Liver (tissue), 9 donors: ENCODE measurements around the gene GDPD5. TPM values are rescaled to one million over a fixed set of nuclear protein-coding genes. Genes with fewer than 3 reads are reported as not detected.

Experiments used
- DNase-seq: peaks from one replicate; pipeline ENCODE4 v3.0.0-alpha.2; 2017; ENCODE audit warnings: low spot score
- H3K27ac ChIP-seq, 2 donors: one replicate each; pipeline ENCODE4 v1.7.0; 2013; ENCODE audit warnings: inconsistent platforms in 2 of 2, low read length in 2 of 2, control low read depth in 1 of 2, low read depth in 1 of 2, mild to moderate bottlenecking in 1 of 2
- H3K27me3 ChIP-seq, 4 donors: one replicate each; pipeline versions ENCODE4 v1.6.1 to v1.7.0; 2013; ENCODE audit warnings: low read length in 3 of 4, inconsistent platforms in 1 of 4, mild to moderate bottlenecking in 1 of 4, moderate library complexity in 1 of 4; ENCODE audit not compliant: control insufficient read depth in 4 of 4, insufficient read depth in 4 of 4
- H3K36me3 ChIP-seq, 4 donors: one replicate each; pipeline versions ENCODE4 v1.6.1 to v1.7.0; 2013; ENCODE audit warnings: low read length in 3 of 4, mild to moderate bottlenecking in 3 of 4, low read depth in 1 of 4, moderate library complexity in 1 of 4; ENCODE audit not compliant: control insufficient read depth in 4 of 4, insufficient read depth in 3 of 4
- H3K4me1 ChIP-seq, 4 donors: one replicate each; pipeline versions ENCODE4 v1.6.1 to v1.7.0; 2013; ENCODE audit warnings: low read length in 3 of 4, mild to moderate bottlenecking in 3 of 4, moderate library complexity in 1 of 4; ENCODE audit not compliant: control insufficient read depth in 4 of 4, insufficient read depth in 4 of 4
- H3K4me3 ChIP-seq, 3 donors: one replicate each; pipeline versions ENCODE4 v1.6.1 to v1.7.0; 2013; ENCODE audit warnings: low read length in 3 of 3, control low read depth in 1 of 3, low read depth in 1 of 3, mild to moderate bottlenecking in 1 of 3
- H3K9ac ChIP-seq, 2 donors: one replicate each; pipeline ENCODE4 v1.7.0; 2013; ENCODE audit warnings: low read length in 2 of 2, mild to moderate bottlenecking in 2 of 2, moderate library complexity in 2 of 2, control low read depth in 1 of 2, low read depth in 1 of 2
- H3K9me3 ChIP-seq, 4 donors: one replicate each; pipeline versions ENCODE4 v1.6.1 to v1.7.0; 2013; ENCODE audit warnings: low read length in 3 of 4; ENCODE audit not compliant: control insufficient read depth in 4 of 4
- ATF3 ChIP-seq: IDR thresholded peaks from 2 replicates; pipeline ENCODE4 v1.6.1; 2016; ENCODE audit warnings: antibody characterized with exemption
- CTCF ChIP-seq: fragments of 150-350 bp; IDR thresholded peaks from 2 replicates; pipeline ENCODE4 v1.5.1; 2017; ENCODE audit warnings: improper control_type of control experiment, low read depth, low read length; ENCODE audit not compliant: missing input control
- EGR1 ChIP-seq, 2 donors: IDR thresholded peaks; 2 replicates each; pipeline ENCODE4 v1.6.1; 2016 to 2018; ENCODE audit warnings: antibody characterized with exemption in 2 of 2, low read depth in 2 of 2
- FOXA1 ChIP-seq: IDR thresholded peaks from 2 replicates; pipeline ENCODE4 v1.6.1; 2016; ENCODE audit warnings: antibody characterized with exemption
- FOXA2 ChIP-seq: IDR thresholded peaks from 2 replicates; pipeline ENCODE4 v1.6.1; 2016; ENCODE audit warnings: antibody characterized with exemption
- GABPA ChIP-seq, 2 donors: IDR thresholded peaks in 1 of 2; conservative IDR thresholded peaks in 1 of 2; 2 replicates each; pipeline ENCODE4 v1.6.1; 2016; ENCODE audit warnings: antibody characterized with exemption in 2 of 2, mild to moderate bottlenecking in 1 of 2, moderate library complexity in 1 of 2
- HNF4A ChIP-seq, 2 donors: conservative IDR thresholded peaks; 2 replicates each; pipeline ENCODE4 v1.6.1; 2016; ENCODE audit warnings: antibody characterized with exemption in 2 of 2, mild to moderate bottlenecking in 2 of 2
- HNF4G ChIP-seq: IDR thresholded peaks from 2 replicates; pipeline ENCODE4 v1.6.1; 2016; ENCODE audit warnings: antibody characterized with exemption
- JUND ChIP-seq, 2 donors: IDR thresholded peaks; 2 replicates each; pipeline ENCODE4 v1.6.1; 2016; ENCODE audit warnings: antibody characterized with exemption in 2 of 2
- MAX ChIP-seq: IDR thresholded peaks from 2 replicates; pipeline ENCODE4 v1.6.1; 2016; ENCODE audit warnings: antibody characterized with exemption
- NR2F2 ChIP-seq: IDR thresholded peaks from 2 replicates; pipeline ENCODE4 v1.6.1; 2016; ENCODE audit warnings: antibody characterized with exemption
- RAD21 ChIP-seq, 2 donors: IDR thresholded peaks; 2 replicates each; pipeline ENCODE4 v1.6.1; 2016; ENCODE audit warnings: antibody characterized with exemption in 2 of 2, mild to moderate bottlenecking in 2 of 2
- REST ChIP-seq: IDR thresholded peaks from 2 replicates; pipeline ENCODE4 v1.6.1; 2016; ENCODE audit warnings: antibody characterized with exemption, mild to moderate bottlenecking
- RXRA ChIP-seq, 2 donors: IDR thresholded peaks; 2 replicates each; pipeline ENCODE4 v1.6.1; 2017 to 2018; ENCODE audit warnings: antibody characterized with exemption in 2 of 2, mild to moderate bottlenecking in 1 of 2
- SP1 ChIP-seq: IDR thresholded peaks from 2 replicates; pipeline ENCODE4 v1.6.1; 2018; ENCODE audit warnings: antibody characterized with exemption, mild to moderate bottlenecking
- TAF1 ChIP-seq: conservative IDR thresholded peaks from 2 replicates; pipeline ENCODE4 v1.6.1; 2016; ENCODE audit warnings: antibody characterized with exemption, mild to moderate bottlenecking
- YY1 ChIP-seq: IDR thresholded peaks from 2 replicates; pipeline ENCODE4 v1.6.1; 2016; ENCODE audit warnings: antibody characterized with exemption, mild to moderate bottlenecking
- ZBTB33 ChIP-seq: IDR thresholded peaks from 2 replicates; pipeline ENCODE4 v1.6.1; 2016; ENCODE audit warnings: antibody characterized with exemption
- WGBS: extraction: QIAGEN DNeasy Blood & Tissue Kit; methylation state at CpG from one replicate; pipeline ENCODE4 v1.1.7; 2013; 5-methylcytosine and 5-hydroxymethylcytosine counted together
- polyA plus RNA-seq, 2 donors: library from polyadenylated mRNA; stranded (reverse) in 1 of 2; unstranded in 1 of 2; fragments of 200-250 nt in 1 of 2; fragments of >200 nt in 1 of 2; fragmentation: Nextera tagmentation in 1 of 2; extraction: Ambion mirVana in 1 of 2; gene quantifications; one replicate each; pipeline versions ENCODE4 v1.2.1 to v1.2.3, GENCODE V29; 2013 to 2015
- total RNA-seq, 2 donors: library from RNA; depleted of rRNA; stranded (reverse); fragments of >200 nt; gene quantifications; one replicate each; pipeline ENCODE4 v1.2.3, GENCODE V29; 2014
- donor health status: healthy.
- donor health status: healthy.
- donor health status: healthy.
- donor health status: healthy.
- donor health status: healthy.

The GDPD5 gene
- total and polyA plus RNA-seq, 4 donors, result 3.0 to 22.8 (median 4.2) TPM

GRCh38 chr11:75481922-75482606 is 43.7 kb downstream of the GDPD5 start:
- no peak overlapping the region for H3K9ac ChIP-seq
- no peak for DNase-seq
- no peaks in the 10 kb centered on the region for H3K36me3 ChIP-seq

GRCh38 chr11:75481223-75481921 is 44.4 kb downstream of the GDPD5 start:
- Histone ChIP-seq H3K9ac (no peak overlapping the region), H3K27ac (no peak overlapping the region)
- 95% methylated on average over 9 of the region's 9 CpGs for WGBS

More at GRCh38 chr11:75481922-75482606, 43.7 kb downstream of the GDPD5 start:
- 94% methylated on average over 12 of the region's 12 CpGs for WGBS
- Histone ChIP-seq H3K4me3 (no peak overlapping the region), H3K9me3 (no peaks in the 10 kb centered on the region), H3K4me1 (peaks cover 2 to 27% (median 17%) of the 10 kb centered on the region in 4 donors), H3K27ac (no peak overlapping the region), H3K27me3 (no peaks in the 10 kb centered on the region)
- TF ChIP-seq FOXA1 (no peak), RXRA (IDR thresholded peaks at IDR 0.05) (no peak), ATF3 (no peak), GABPA (IDR thresholded peaks at IDR 0.05 in 1 of 2, conservative IDR thresholded peaks at IDR 0.05 in 1 of 2) (no peak), EGR1 (IDR thresholded peaks at IDR 0.05; ENCODE audit: low read depth in 2 of 2) (no peak)

More at GRCh38 chr11:75481223-75481921, 44.4 kb downstream of the GDPD5 start:
- H3K9me3 ChIP-seq, result no peaks in the 10 kb centered on the region
- no peaks in the 10 kb centered on the region for H3K27me3 ChIP-seq
- peaks cover 2 to 32% (median 19%) of the 10 kb centered on the region in 4 donors for H3K4me1 ChIP-seq
- no peaks in the 10 kb centered on the region for H3K36me3 ChIP-seq
- TF ChIP-seq REST (no peak), ZBTB33 (no peak), MAX (no peak), CTCF (no peak), EGR1 (IDR thresholded peaks at IDR 0.05; ENCODE audit: low read depth in 2 of 2) (no peak), ATF3 (no peak), GABPA (IDR thresholded peaks at IDR 0.05 in 1 of 2, conservative IDR thresholded peaks at IDR 0.05 in 1 of 2) (no peak), NR2F2 (no peak), HNF4G (no peak), SP1 (no peak), FOXA2 (no peak), HNF4A (conservative IDR thresholded peaks at IDR 0.05) (no peak), TAF1 (no peak), JUND (IDR thresholded peaks at IDR 0.05) (no peak), FOXA1 (no peak), YY1 (no peak), RAD21 (IDR thresholded peaks at IDR 0.05) (no peak), RXRA (IDR thresholded peaks at IDR 0.05) (no peak)
- no peak overlapping the region for H3K4me3 ChIP-seq
- DNase-seq, result no peak
